Nucleus accumbens (tissue), 56 donors: ENCODE measurements around the gene BRS3.
"Not testable (repeated sequence)": the region's sequence is repeated elsewhere in the genome, so short reads cannot be mapped to it uniquely, and the experiment has no call there.

Source experiments
- DNase-seq, 56 donors: peaks; one replicate each; lab custom pipeline; 2025; lab: John Stamatoyannopoulos, UW

BRS3 gene

DNA sequence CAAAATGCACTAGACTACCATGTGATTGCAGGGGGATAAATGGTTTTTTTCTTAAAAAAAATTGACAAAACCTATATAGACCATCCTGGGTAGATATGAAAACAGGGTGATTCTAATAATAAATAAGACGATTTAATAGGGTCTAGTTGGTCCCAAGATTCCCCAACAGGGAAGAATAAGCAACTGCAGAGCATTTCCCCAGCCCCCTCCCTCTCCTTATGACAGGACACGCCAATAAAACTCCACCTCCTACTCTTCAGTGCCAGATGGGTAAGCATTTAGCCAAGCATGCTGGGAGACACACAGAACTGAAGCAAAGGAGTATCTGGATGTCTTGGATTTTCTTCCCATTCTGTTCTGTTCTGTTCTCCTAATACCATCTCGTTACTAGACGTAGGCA lies at the start of gene BRS3:
Gene BRS3 (plus strand): TSS at position 301 of the 400 bp plus-strand sequence. CDS start 168 bp downstream, outside the sequence.
- no peak for DNase-seq

DNA sequence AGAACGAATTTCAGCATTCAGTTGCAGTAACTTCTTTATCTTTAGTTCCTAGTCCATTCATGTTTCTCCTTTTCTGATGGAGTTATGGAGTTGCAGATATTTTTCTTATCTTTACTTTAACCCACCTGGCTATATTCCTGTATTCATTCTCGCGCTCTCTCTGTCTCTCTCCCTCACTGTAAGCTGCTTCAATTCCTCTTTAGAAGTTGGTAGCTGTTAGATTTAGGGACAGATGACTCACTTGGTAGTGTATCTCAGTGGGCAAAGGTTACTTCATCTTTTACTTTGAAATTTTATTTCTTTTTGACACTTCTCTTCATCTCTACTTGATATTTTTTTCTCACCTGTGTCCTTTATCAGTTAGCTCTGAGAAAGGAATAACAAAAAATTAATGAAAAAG lies 49.6 kb upstream of the BRS3 start:
- DNase-seq, result no peak

DNA sequence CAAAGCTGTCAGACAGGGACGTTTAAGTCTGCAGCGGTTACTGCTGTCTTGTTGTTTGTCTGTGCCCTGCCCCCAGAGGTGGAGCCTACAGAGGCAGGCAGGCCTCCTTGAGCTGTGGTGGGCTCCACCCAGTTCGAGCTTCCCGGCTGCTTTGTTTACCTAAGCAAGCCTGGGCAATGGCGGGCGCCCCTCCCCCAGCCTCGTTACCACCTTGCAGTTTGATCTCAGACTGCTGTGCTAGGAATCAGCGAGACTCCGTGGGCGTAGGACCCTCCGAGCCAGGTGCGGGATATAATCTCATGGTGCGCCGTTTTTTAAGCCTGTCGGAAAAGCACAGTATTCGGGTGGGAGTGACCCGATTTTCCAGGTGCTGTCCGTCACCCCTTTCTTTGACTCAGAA lies 42.1 kb upstream of the BRS3 start:
- not testable (repeated sequence) for DNase-seq

DNA sequence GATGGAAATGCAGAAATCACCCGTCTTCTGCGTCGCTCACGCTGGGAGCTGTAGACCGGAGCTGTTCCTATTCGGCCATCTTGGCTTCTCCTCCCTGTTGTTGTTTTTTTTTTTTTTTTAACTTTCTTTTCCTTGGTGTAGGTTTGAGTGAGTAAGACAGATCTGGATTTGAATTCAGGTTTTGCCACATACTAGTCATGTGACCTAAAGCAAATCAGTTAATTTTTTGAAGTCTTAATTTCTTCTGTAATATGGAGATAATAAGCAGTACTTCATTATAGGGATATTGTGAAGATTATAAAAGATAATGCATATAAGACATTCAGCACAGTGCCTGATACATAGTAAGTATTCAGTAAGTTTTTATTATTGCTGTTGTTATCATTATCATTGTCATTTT lies 41.5 kb upstream of the BRS3 start:
- DNase-seq, result no peak

DNA sequence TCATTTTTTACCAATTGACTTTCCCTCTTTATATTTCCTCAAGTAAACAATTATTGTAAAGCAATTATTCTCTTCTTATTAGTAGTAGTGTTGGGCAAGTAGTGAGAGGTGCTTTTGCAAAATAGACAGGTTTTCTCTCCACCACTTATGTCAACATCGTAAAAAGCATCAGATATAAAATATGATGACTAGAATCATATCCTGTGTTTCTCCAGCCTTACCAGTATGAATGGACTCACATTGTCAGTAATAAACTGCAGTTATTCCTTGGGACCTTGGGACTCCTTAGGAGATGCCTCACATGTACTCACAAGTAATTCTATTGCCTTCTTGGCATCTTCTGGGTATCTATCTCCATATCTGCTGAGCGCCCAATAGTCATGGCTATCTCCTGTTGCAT lies 40.4 kb upstream of the BRS3 start:
- no peak for DNase-seq

DNA sequence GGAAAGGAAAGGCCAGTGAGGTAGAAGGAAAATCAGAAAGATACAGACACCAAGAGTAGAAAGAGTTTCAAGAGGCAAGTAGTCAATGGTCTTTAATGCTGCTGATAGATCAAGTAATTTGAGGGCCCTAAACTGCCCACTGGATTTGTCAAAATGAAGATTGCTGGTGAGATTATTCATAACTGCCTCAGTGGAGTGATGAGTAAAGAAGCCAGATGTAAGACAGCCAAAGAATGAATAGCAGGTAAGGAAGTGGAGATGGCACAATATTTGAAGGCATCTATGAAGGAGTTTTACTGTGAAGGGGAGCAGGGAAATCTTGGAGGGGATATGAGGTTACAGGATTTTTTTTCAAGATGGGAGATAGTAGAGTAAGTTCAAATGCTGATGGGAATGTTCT lies 39.8 kb upstream of the BRS3 start:
- DNase-seq, result no peak

DNA sequence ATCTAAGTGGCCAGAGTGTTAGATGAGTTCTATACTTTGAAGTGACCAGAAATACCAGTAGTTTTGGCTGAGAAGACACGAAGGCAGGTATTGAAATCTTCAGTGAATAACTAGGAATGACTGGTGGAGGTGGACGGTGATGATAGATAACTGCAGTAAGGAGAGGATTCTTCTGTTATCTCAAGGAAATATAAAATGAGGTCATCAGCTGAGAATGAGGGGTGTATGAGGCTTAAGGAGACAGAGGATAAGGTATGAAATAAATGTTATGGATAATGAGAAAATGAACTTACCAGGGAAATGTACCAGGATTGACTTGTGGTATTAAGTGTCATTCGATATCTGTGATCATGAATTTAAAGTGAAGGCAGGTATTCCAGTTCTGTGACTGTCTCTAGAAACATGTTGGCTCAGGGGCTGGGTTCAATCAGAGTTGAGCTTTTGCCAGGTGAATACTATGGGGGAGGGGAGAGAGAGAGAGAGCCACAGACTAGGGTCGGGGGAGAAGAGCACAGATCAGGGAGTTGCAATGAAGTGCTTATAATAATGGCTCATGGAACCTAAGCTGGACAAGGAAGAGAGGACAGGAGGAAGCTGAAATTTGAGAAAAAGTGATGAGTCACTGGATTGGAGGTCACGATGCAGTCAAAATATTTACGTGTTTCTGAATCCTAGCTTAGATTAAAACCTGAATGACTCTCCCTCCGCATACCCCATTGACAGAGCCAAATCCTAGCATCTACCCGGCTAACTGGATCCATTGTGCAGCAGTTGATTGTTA lies 37.5 kb upstream of the BRS3 start:
- no peak for DNase-seq

DNA sequence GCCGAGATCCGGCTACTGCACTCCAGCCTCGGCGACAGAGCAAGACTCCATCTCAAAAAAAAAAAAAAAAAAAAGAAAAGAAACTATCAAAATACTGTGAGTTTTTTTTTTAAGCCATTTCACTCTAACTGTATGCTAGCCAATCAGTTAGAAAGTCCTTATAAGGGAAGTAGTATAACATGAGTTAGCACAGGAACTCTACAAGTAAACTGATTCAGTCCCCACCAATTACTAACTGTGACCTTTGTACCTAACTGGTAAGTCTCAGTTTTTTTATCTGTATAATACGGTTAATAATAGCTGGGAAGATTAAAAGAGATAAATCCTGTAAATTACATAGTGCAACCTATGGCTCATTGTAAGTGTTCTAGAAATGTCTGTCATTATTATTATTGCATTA lies 35.1 kb upstream of the BRS3 start:
- DNase-seq, result no peak

DNA sequence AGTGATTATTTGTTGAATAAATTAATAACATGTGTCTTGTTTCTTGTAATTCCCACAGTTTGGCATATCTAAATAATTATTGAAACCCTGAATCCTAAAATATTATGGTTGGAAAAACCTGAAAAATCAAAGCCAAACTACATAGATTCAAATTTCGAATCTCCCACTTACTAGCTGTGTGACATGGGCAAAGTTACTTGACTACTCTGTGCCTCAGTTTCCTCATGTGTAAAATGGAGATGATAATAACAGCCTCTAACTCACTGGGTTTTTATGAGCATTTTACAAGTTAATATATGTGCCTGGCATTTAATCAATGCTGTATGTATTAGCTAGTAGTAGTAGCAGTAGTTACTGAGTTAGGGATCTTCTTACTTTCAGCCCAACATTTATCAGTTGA lies 34.6 kb upstream of the BRS3 start:
- no peak for DNase-seq

DNA sequence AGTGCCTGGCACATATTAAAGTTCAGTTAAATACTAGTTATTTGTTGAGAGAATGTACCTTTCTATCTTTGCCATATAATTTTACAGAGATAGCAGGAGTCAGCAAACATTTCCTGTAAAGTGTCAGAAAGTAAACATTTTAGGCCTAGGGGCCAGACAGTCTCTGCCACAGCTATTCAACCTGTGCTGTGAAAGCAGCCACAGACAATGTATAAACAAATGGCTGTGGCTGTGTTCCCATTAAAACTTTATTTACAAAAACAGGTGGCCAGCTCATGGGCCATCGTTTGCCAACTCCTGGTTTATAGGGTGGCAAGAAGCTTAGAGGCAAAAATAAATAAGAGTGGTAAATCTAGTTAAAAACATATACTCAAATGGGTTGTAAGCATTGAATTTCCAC lies 34.0 kb upstream of the BRS3 start:
- DNase-seq, result no peak

DNA sequence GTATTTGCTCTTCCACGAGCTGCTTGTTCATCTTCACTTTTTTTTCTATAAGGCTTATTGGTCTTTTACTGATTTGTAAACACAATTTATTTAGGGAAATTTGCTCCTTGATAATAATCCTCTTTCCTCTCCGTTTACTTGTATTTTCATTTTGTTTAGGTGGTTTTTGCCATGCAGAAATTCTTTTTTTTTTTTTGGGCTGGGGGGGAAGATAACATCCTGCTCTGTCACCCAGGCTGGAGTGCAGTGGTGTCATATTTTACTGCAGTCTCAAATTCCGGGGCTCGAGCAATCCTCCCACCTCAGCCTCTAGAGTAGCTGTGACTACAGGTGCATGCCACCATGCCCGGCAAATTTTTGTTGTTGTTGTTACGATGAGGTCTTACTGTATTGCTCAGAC lies 31.6 kb upstream of the BRS3 start:
- no peak for DNase-seq

DNA sequence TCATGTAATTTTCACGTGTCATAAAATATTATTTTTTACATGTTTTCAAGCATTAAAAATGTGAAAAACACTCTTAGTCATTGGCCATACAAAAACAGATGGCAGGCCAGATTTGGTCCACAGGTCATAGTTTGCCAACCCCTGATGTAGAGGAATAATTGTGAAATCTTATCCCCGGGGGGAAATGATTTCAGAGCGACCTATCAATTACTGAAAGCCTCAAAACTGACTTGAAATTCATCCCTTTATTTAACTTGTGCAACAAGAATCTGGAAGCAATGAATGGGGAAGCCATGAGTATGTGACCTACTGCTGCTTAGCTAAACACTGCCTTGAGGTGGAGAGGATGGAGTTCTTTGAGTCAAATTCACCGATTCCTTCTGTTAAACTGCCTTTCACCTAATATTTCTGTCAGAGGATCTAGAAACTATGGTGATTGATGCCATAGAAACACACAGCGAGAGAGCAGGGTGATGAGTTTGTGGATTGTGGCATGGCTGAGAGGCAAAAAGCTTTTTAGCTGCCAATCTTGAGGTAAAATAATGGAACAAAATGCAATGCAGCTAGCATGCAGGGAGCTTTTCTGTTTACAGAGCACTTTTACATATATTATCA lies 30.3 kb upstream of the BRS3 start:
- DNase-seq, result no peak

DNA sequence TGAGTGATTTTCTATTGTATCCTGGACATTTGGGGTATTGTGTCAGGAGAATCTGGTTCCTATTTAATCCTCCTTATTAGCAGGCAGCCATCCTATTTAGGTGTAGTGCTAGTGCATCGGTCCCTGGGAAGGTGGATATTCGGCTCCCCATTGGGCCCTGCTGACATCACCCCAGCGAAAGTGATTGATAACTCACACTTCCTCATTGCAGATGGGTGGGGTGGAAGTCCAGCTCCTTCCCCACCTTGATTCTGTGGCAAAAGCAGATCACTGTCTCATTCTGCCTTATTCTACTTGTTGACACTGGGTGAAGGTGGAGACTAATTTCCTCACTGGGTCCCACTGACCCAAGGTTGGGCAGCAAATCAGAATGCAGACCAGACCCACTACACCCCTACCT lies 23.2 kb upstream of the BRS3 start:
- no peak for DNase-seq

DNA sequence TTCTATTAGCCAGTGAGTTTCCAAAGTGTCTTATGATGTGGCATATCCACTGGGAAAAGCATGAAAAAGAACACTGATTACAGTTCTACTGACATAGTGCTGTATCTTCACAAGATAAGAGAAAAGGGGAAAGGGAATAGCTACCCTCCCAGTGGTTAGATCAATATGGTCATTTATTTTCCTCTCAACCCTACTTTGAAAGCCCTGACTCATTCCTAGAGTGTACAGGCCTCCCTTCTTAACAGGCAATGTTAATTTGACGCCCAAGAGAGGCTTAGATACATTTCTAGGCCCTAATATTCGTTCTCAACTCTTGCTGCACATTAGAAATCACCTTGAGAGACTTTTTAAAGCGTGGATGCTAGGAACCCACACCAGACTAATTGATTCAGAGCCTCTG lies 20.4 kb upstream of the BRS3 start:
- DNase-seq, result no peak

DNA sequence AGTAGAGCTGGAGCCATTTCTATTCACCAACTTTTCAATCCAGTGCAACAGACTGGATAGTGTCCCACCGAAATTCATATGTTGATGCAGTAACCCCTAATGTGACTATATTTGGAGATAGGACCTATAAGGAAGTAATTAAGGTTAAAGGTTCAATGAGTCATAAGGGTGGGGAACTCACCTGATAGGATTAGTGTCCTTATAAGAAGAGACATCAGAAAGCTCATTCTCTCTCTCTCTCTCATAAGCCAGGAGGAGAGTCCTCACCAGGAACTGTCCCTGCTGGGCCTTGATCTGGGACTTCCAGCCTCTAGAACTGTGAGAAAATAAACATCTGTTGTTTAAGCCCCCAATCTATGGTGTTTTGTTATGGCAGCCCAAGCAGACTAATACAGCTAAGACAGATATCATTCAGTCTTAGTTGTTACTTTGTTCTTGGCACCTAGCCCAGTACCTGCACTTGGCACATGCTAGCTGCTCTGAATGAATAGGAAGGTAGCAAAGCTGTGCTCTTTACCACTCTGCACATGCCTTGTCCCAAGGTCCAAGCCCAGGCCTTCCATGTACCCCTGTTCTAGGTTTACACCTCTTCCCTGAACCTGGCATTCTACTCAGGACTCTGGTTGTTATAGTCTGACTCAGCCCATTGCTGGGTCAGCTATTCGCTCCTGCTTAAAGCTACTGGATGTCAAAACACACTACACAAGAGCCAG lies 19.2 kb upstream of the BRS3 start:
- DNase-seq, result no peak

DNA sequence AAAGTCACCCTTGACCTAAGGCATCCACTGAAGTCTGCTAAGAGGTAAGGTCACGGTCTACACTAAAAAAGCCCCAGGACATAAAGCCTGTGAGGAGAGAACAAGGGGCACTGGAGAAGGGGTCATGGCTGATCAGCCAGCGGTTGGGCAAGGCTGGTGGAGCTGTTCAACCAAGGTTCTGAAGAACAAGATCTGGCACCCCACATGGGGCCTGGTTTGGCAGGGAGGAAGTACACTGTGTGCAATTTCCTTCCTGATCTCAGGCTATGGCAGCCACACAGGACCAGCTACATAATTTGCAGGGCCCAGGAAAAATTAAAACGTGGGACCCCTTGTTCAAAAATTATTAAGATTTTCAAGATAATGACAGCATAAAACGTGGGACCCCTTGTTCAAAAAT lies 14.1 kb upstream of the BRS3 start:
- DNase-seq, result no peak

DNA sequence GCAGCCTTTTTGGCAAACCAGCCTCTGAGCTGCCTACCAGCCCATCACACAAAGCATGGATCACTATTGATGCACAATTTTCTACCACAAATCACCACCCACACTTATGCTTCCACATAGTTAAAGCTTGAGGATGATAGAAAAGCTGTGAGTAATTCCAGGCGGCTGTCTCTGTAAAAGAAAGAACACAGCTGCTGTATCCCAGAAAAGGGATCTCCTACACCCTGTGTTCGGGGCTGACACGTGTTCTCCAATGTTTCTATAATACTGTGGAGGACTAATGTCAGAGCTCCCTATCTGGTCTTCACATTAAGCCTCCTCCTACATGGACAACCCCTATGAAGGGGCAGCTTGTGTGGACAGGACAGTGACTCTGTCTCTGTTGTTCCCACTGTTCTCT lies 12.5 kb upstream of the BRS3 start:
- DNase-seq, result peak in 13 of 56 donors; percentile 0 to 40 (median 10)

DNA sequence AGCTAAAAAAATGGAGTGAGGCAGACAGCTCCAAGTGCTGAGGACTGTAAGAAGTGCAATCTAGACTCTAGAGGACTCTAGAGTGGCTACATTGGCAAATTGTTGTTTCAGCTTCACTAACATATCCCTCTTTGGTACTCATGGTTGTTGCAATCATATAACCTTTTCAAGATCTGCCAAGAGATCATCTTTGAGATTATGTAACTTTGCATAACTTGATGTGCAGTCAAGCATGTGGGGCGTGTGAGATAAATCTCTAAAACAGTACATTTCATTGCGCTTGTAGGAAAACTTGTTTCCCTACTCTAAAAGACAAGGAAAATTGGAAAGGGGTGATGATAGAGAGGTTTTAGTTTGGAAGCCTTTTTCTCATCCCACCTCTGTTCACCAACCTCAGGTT lies 11.2 kb upstream of the BRS3 start:
- DNase-seq, result no peak

DNA sequence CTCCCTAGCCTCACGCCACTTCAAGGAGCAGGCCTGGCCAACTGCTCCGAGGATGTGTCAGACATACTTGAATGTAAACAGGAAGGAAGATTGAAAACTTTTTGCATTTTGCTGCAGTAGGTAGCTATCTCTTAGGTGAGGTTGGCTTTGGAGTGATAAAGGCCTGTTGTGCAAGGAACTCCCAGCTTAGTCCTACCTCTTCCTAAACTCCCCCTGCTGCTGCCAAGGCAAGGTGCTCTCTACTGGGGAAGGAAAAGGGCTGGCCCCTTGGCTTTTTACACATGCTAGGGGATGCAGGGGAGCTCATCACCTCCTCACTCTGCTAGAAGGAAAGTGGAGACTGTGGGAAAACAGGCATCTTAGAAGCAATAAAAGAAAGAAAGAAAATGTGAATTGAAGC lies 10.7 kb upstream of the BRS3 start:
- no peak for DNase-seq

DNA sequence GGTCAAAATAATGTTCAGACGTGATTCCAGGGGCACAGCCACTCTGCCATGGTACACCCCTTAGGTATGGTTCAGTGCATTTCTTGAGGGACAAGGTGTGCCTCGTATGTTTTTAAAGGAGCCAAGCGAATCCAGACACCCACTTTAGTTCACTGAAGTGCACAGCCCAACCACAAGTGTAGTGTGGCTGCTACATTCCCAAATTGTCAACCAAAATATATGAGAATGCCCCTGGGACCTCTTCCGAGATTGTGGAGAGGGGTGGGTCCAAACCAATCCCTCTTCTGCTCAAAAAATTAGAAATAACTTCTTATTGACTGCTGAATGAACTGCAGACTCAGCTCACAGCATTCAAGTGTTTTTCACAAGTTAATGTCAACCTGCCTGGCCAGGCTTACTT lies 7.4 kb upstream of the BRS3 start:
- DNase-seq, result no peak

DNA sequence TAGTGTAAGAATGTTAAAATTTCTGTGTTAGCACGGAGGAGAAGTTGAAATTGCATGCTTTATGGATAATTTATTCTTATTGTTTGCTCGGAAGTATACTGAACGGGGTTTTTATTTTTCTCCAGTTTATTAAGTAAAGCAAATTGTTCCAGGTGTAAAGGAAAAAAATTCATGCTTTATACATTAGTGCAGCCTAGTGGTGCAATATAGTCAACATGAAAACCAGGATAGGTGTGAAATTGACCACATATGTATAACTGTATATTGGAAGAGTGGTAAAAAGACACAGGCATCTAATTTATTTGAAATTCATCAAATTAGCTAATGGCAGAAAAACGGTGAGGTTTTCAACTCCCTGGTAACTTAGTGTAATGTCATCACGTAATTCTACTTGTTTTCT lies 959 bp downstream of the BRS3 start:
- DNase-seq, result no peak

DNA sequence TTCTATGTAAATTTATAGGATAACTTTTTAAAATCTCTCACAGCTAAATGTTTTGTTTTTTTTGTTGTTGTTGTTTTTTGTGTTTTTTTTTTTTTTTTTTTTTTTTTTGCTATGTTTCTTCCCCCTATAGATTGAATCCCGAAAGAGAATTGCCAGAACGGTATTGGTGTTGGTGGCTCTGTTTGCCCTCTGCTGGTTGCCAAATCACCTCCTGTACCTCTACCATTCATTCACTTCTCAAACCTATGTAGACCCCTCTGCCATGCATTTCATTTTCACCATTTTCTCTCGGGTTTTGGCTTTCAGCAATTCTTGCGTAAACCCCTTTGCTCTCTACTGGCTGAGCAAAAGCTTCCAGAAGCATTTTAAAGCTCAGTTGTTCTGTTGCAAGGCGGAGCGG lies 4.1 kb downstream of the BRS3 start:
- no peak for DNase-seq
